ENCODE measurements around the gene RNF146. TPM values are rescaled to one million over a fixed set of nuclear protein-coding genes. Genes with fewer than 3 reads are reported as not detected.

RNF146 gene
- total RNA-seq, 2 donors from 2014 or later, result 17.5 to 24.3 TPM

Other genes starting within 250 kb of the RNF146 start
- gene RSPO3, start 148.2 kb upstream of the RNF146 start, total RNA-seq, result 1 to 10 TPM; 1.8 to 4.4 TPM
- 100 to 1,000 TPM in 1 of 2 donors, 10 to 100 TPM in 1; 56.1 to 111 TPM for gene ECHDC1, start 76.7 kb downstream of the RNF146 start, total RNA-seq
- gene KIAA0408, start 192.5 kb downstream of the RNF146 start, total RNA-seq, result 1 to 10 TPM; 1.6 to 2.7 TPM

Measured in colonic mucosa (tissue), 2 donors.